ENCODE measurements around the gene RMC1.

- TF ChIP-seq CTCF (IDR thresholded peaks at IDR 0.05) (no peak), POLR2A (IDR thresholded peaks at IDR 0.05) (no peak)
Measured at GRCh38 chr18:23556145-23556780, 53.0 kb downstream of the RMC1 start.
